CD4-positive, alpha-beta memory T cell (primary cell): ENCODE results near the gene CARD9. TPM values are rescaled to one million over a fixed set of nuclear protein-coding genes. Genes with fewer than 3 reads are reported as not detected.

Experiments
- CTCF ChIA-PET: fragments of 350-600 bp; sonication (Branson Sonifier 250); formaldehyde crosslinking; loops from one replicate; lab custom pipeline; 2021; ENCODE audit warnings: inconsistent platforms; ENCODE audit not compliant: partially characterized antibody; lab: Charles Lee
- POLR2A ChIA-PET: fragments of 350-600 bp; sonication (Branson Sonifier 250); formaldehyde crosslinking; loops from one replicate; lab custom pipeline; 2021; ENCODE audit not compliant: partially characterized antibody; lab: Charles Lee
- DNase-seq, 5 donors: peaks; one replicate each; pipeline versions ENCODE4 v3.0.0 to v3.0.0-alpha.2; 2020 to 2022; ENCODE audit warnings: mixed read lengths in 1 of 5
- H3K27ac ChIP-seq: one replicate; pipeline ENCODE4 v1.7.0; 2013; ENCODE audit warnings: low read depth, low read length
- H3K27me3 ChIP-seq: 2 replicates; pipeline ENCODE4 v1.7.0; 2013; ENCODE audit warnings: mild to moderate bottlenecking, low read length, moderate library complexity; ENCODE audit not compliant: insufficient read depth
- H3K36me3 ChIP-seq: 2 replicates; pipeline ENCODE4 v1.7.0; 2013; ENCODE audit warnings: mild to moderate bottlenecking, low read length, moderate library complexity; ENCODE audit not compliant: insufficient read depth
- H3K4me1 ChIP-seq: 2 replicates; pipeline ENCODE4 v1.7.0; 2013; ENCODE audit warnings: mild to moderate bottlenecking, low read length, moderate library complexity; ENCODE audit not compliant: insufficient read depth
- H3K4me3 ChIP-seq, 2 donors: one replicate each; pipeline ENCODE4 v1.7.0; 2013; ENCODE audit warnings: low read length in 2 of 2, mild to moderate bottlenecking in 1 of 2
- H3K9me3 ChIP-seq, 2 donors: one replicate each; pipeline ENCODE4 v1.7.0; 2013; ENCODE audit warnings: low read length in 2 of 2, control low read depth in 1 of 2; ENCODE audit not compliant: control insufficient read depth in 1 of 2
- H3K27ac Mint-ChIP-seq, 7 donors: one replicate each; pipeline ENCODE4 v1.8.0; 2020 to 2021; ENCODE audit warnings: mixed read lengths in 7 of 7, mild to moderate bottlenecking in 6 of 7, inconsistent platforms in 3 of 7, moderate library complexity in 3 of 7
- H3K27me3 Mint-ChIP-seq, 2 donors: one replicate each; pipeline ENCODE4 v1.8.0; 2020 to 2021; ENCODE audit warnings: mixed read lengths in 2 of 2
- H3K36me3 Mint-ChIP-seq, 2 donors: one replicate each; pipeline ENCODE4 v1.8.0; 2020 to 2021; ENCODE audit warnings: mixed read lengths in 2 of 2, inconsistent platforms in 1 of 2, mild to moderate bottlenecking in 1 of 2
- H3K4me1 Mint-ChIP-seq, 4 donors: one replicate each; pipeline ENCODE4 v1.8.0; 2020 to 2021; ENCODE audit warnings: mixed read lengths in 4 of 4, mild to moderate bottlenecking in 1 of 4
- H3K4me3 Mint-ChIP-seq, 8 donors: one replicate each; pipeline ENCODE4 v1.8.0; 2020 to 2021; ENCODE audit warnings: mixed read lengths in 8 of 8, mild to moderate bottlenecking in 7 of 8, moderate library complexity in 6 of 8, inconsistent platforms in 3 of 8
- H3K9me3 Mint-ChIP-seq, 8 donors: one replicate each; pipeline ENCODE4 v1.8.0; 2020 to 2021; ENCODE audit warnings: mixed read lengths in 8 of 8, mild to moderate bottlenecking in 5 of 8, inconsistent platforms in 3 of 8, moderate library complexity in 1 of 8
- intact Hi-C: fragments of 100-400 bp; cut with micrococcal nuclease; formaldehyde crosslinking; loops from one replicate; pipeline ENCODE4 v1.15.1; 2023
- polyA plus RNA-seq, 2 donors: library from polyadenylated mRNA; unstranded; fragments of 300-500 nt; fragmentation: Illumina TruSeq; gene quantifications; one replicate each; pipeline ENCODE4 v1.2.3, GENCODE V29; 2021
- total RNA-seq, 2 experiments: library from RNA; stranded (reverse); gene quantifications; one replicate each; pipeline ENCODE4 v1.2.3, GENCODE V29; 2021

The CARD9 gene
- total and polyA plus RNA-seq, 4 experiments from 2014 or later: 0.41 to 1.2 (median 0.70) TPM; not detected in 1

DNA sequence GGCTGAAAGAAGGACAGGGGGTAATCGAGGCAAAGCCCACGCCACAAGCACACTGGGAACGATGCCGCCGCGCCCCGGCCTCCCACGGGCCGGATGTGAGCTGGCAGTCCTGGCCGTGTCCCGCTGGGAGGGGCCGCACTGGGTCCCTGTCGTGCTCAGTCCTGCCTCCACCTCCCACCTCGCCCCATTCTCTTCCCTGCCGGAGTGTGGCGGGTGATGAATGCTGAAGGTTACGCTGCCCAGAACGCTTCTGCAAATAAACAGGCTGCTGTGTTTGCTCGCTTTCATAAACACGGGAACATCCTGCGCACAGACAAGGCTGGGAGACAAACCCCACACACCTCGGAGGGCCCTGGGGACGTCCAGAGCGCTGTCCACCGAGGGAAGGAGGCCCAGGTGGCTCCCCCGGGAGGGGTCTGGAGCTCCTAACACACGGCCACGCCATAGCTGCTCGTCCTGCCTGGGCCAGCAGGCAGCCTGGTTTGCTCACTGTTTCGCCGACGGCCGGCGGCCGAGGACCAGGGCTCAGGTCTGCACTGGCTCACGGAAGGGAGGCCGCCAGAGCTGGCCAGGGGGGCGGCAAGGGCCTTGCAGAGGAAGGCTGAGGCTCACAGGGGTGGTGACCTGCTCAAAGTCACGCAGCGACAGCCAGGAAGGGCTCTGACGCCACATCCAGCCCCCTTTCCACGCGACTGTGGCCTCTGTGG lies 12.3 kb downstream of the CARD9 start:
- Mint-ChIP-seq H3K27ac (peak overlapping the region in 1 of 7 donors; percentile 12), H3K4me3 (no peak overlapping the region), H3K4me1 (peaks cover 0 to 9% (median 2%) of the 10 kb centered on the region in 4 donors), H3K36me3 (peaks cover 0 to 16% of the 10 kb centered on the region in 2 donors), H3K27me3 (no peaks in the 10 kb centered on the region), H3K9me3 (peaks cover 0 to 2% (median 0%) of the 10 kb centered on the region in 8 donors)
- ChIA-PET POLR2A (no interaction called here), CTCF (no interaction called here)
- Histone ChIP-seq H3K4me3 (no peak overlapping the region), H3K27ac (no peak overlapping the region), H3K4me1 (peaks cover 14% of the 10 kb centered on the region), H3K36me3 (no peaks in the 10 kb centered on the region), H3K27me3 (no peaks in the 10 kb centered on the region), H3K9me3 (no peaks in the 10 kb centered on the region)
- intact Hi-C loops: no loop called here
- no peak for DNase-seq

DNA sequence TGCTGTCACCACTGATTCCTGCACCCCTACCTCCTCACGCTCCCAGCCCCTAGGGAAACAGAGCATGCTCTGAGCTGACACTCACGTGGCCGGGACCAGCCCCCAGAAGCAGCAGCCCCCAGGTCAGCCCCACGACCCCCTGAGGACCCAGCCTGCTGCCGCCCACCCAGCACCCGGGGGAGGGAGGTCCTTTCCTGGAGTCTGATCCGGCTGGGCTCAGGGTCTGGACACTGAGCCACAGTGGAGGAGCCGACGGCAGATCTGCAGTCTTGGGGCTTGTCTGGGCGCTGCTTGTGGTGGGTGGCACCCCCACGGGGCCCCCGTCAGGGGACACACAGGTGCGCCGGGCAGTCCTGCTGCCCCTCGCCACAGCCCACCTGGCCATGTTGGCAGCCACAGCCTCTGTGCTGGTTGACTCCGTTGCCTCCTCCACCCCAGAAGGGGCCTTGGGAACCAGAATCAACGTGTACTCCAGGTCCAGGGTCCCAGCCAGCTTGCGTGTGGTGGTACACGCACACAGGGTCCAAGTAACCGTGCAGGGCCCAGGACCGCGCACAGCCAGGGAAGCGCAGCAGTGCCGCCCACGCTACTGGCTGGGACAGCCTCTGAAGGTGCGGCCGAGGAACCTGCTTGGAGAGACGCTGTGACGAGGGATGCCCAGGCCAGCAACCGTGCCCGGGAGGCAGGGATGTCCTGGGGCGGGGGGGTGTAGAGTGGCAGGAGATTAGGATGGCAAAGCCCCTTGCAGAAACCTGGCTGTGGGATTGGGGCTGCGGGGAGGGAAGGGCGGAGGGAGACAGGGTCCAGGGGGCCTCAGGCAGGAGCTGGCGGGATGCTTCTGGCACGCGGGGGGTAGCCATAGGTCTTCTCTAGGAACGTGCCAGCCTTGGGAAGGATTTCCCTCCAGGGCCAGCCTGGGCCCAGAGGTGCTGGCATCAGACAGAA lies 13.4 kb downstream of the CARD9 start:
- no peak overlapping the region for H3K4me3 Mint-ChIP-seq
- intact Hi-C loops: no loop called here

DNA sequence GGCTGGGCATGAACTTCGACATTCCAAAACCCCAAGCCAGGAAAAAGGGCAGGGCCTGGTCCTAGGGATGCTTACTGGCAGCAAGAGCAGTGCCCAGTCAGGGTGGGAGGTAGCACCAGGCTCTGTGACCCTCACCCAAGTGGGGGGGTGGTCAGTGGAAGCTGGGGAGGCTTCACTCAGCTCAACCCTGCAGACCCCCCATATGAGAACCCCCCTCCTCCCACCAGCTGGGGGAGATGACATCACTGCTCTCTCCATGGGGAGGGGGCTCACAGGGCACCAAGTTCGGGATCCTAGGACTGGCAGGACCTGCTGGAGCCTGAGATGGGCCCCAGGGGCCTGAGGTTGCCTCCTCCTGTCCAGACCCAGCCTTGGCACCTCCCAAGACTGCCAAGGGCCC lies 14.6 kb downstream of the CARD9 start:
- no peaks in the 10 kb centered on the region for H3K27me3 ChIP-seq
- Mint-ChIP-seq H3K27me3 (no peaks in the 10 kb centered on the region), H3K4me3 (no peak overlapping the region), H3K4me1 (peaks cover 0 to 9% (median 2%) of the 10 kb centered on the region in 4 donors), H3K9me3 (no peaks in the 10 kb centered on the region), H3K36me3 (peaks cover 0 to 16% of the 10 kb centered on the region in 2 donors), H3K27ac (no peak overlapping the region)
- POLR2A ChIA-PET: no interaction called here
- no peaks in the 10 kb centered on the region for H3K9me3 ChIP-seq
- no peaks in the 10 kb centered on the region for H3K36me3 ChIP-seq
- peaks cover 8% of the 10 kb centered on the region for H3K4me1 ChIP-seq
- CTCF ChIA-PET: no interaction called here
- no peak for DNase-seq
- intact Hi-C loops: no loop called here
- H3K4me3 ChIP-seq: no peak overlapping the region
- H3K27ac ChIP-seq: no peak overlapping the region

More for the DNA sequence above, 13.4 kb downstream of the CARD9 start:
- Histone ChIP-seq H3K27me3 (no peaks in the 10 kb centered on the region), H3K4me3 (no peak overlapping the region), H3K36me3 (no peaks in the 10 kb centered on the region), H3K9me3 (no peaks in the 10 kb centered on the region), H3K4me1 (peaks cover 14% of the 10 kb centered on the region), H3K27ac (no peak overlapping the region)
- Mint-ChIP-seq H3K36me3 (peaks cover 0 to 16% of the 10 kb centered on the region in 2 donors), H3K27ac (no peak overlapping the region), H3K9me3 (no peaks in the 10 kb centered on the region), H3K4me1 (peaks cover 0 to 9% (median 2%) of the 10 kb centered on the region in 4 donors), H3K27me3 (no peaks in the 10 kb centered on the region)
- CTCF ChIA-PET: no interaction called here
- DNase-seq: no peak
- POLR2A ChIA-PET: no interaction called here

DNA sequence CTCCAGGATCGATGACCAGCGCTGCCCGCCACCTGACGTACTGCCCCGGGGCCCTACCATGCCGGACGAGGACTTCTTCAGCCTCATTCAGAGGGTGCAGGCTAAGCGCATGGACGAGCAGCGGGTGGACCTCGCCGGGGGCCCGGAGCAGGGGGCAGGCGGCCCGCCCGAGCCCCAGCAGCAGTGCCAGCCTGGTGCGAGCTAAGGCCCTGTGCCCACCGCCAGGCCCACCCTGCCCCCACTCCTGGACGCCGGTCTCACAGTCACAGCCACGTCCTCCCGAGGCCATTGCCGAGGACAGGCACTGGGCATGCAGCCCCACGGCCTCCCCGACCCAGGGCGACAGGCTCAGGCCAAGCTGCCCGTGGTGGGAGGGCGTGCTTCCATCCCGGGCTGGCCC lies 15.5 kb downstream of the CARD9 start:
- H3K4me3 Mint-ChIP-seq: no peak overlapping the region

DNA sequence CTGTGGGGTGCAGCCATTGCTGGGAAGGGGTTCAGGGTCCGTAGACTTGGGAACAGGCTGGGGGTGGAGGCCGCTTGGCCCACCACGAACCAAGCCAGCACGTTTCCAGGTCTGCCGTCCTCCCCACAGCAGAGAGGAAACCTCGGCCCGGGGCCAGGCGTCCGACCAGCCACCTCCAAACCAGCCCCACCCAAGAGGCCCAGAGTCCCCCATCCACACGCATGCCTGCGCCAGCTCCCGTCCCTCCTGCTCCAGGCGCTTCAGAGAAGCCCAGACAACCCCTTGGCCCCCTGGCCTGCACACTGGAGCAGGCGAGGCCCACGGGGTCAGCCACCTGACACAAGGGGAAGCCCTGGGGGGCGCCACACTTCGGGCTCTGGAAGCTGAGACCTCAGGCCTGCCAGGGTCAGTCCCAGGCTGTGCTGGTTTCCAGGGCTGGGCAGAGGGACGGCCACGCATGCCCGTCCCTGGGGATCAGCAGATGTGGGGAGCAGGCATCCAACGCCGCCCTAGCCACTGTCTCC lies 16.2 kb downstream of the CARD9 start:
- Mint-ChIP-seq H3K36me3 (peaks cover 0 to 9% of the 10 kb centered on the region in 2 donors), H3K4me1 (peaks cover 0 to 4% (median 0%) of the 10 kb centered on the region in 4 donors), H3K27ac (no peak overlapping the region), H3K27me3 (no peaks in the 10 kb centered on the region), H3K4me3 (no peak overlapping the region), H3K9me3 (no peaks in the 10 kb centered on the region)
- H3K27me3 ChIP-seq: no peaks in the 10 kb centered on the region
- H3K9me3 ChIP-seq: no peaks in the 10 kb centered on the region
- H3K36me3 ChIP-seq: no peaks in the 10 kb centered on the region
- DNase-seq: no peak
- intact Hi-C loops: no loop called here
- H3K4me1 ChIP-seq: no peaks in the 10 kb centered on the region
- CTCF ChIA-PET: no interaction called here
- H3K4me3 ChIP-seq: no peak overlapping the region
- no peak overlapping the region for H3K27ac ChIP-seq
- POLR2A ChIA-PET: no interaction called here

More for the DNA sequence above, 15.5 kb downstream of the CARD9 start:
- Histone ChIP-seq H3K4me1 (peaks cover 6% of the 10 kb centered on the region), H3K4me3 (no peak overlapping the region), H3K27ac (no peak overlapping the region), H3K9me3 (no peaks in the 10 kb centered on the region), H3K27me3 (no peaks in the 10 kb centered on the region), H3K36me3 (no peaks in the 10 kb centered on the region)
- peaks cover 0 to 15% of the 10 kb centered on the region in 2 donors for H3K36me3 Mint-ChIP-seq
- H3K27me3 Mint-ChIP-seq: no peaks in the 10 kb centered on the region
- DNase-seq: no peak
- intact Hi-C loops: no loop called here
- ChIA-PET POLR2A (no interaction called here), CTCF (no interaction called here)
- no peak overlapping the region for H3K27ac Mint-ChIP-seq
- H3K4me1 Mint-ChIP-seq: peaks cover 0 to 7% (median 2%) of the 10 kb centered on the region in 4 donors
- no peaks in the 10 kb centered on the region for H3K9me3 Mint-ChIP-seq

DNA sequence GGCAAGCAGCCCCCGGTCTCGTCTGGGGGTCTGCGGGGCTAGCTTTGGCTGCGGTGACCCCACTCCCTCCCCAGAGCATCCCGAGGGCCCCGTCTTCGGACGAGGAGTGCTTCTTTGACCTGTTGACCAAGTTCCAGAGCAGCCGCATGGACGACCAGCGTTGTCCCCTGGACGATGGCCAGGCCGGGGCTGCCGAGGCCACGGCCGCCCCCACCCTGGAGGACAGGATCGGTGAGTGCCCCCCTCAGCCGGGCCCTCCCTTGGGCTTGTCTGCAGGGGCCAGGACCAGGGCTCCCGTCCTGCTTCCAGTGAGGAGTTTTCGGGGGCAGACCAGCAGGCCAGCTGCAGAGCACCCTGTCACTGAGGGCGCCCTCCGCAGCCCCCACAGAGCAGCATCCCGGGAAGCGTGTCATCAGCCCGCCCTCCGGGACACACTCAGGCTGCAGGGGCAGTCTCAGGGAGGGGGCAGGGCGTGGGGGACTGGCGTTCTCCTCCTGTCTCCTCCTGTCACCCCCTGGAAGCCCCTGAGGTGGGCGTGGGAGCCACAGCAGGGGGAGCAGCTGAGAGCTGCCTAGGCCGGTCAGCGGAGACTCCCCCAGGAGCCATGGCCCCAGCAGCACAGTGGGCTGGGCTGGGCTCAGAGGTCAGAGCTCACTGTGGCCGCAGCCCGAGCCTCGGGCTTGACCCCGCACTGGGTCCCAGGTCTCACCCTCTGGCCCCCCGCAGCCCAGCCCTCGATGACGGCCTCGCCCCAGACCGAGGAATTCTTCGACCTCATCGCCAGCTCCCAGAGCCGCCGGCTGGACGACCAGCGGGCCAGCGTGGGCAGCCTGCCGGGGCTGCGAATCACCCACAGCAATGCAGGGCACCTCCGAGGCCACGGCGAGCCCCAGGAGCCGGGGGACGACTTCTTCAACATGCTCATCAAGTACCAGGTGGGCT lies 17.6 kb downstream of the CARD9 start:
- peaks cover 0 to 9% of the 10 kb centered on the region in 2 donors for H3K36me3 Mint-ChIP-seq
- H3K27me3 Mint-ChIP-seq: no peaks in the 10 kb centered on the region
- no peak overlapping the region for H3K4me3 Mint-ChIP-seq
- intact Hi-C loops: no loop called here
- ChIA-PET POLR2A (no interaction called here), CTCF (no interaction called here)
- Histone ChIP-seq H3K9me3 (no peaks in the 10 kb centered on the region), H3K27me3 (no peaks in the 10 kb centered on the region), H3K4me3 (no peak overlapping the region), H3K27ac (no peak overlapping the region), H3K4me1 (no peaks in the 10 kb centered on the region), H3K36me3 (no peaks in the 10 kb centered on the region)
- no peak for DNase-seq
- no peak overlapping the region for H3K27ac Mint-ChIP-seq
- H3K9me3 Mint-ChIP-seq: no peaks in the 10 kb centered on the region
- peaks cover 0 to 4% (median 0%) of the 10 kb centered on the region in 4 donors for H3K4me1 Mint-ChIP-seq
